H1 (cell line): ENCODE measurements around the gene ULBP1. TPM values are rescaled to one million over a fixed set of nuclear protein-coding genes. Genes with fewer than 3 reads are reported as not detected.
A peak's percentile ranks its signal among the peaks of the same experiment; 100 is the strongest.

Experiments used
- CTCF ChIA-PET: fragments of 300-600 bp; sonication (Branson Sonifier 250); formaldehyde crosslinking; loops from one replicate; lab custom pipeline; 2021; ENCODE audit not compliant: partially characterized antibody; lab: Charles Lee
- POLR2A ChIA-PET: fragments of 300-600 bp; sonication (Branson Sonifier 250); formaldehyde crosslinking; loops from one replicate; lab custom pipeline; 2021; ENCODE audit warnings: inconsistent platforms; ENCODE audit not compliant: partially characterized antibody; lab: Charles Lee
- DNase-seq, 2 experiments: peaks; one replicate each; pipeline versions ENCODE4 v3.0.0 to v3.0.0-alpha.2; 2010 to 2022; ENCODE audit warnings: low spot score in 2 of 2, low read depth in 1 of 2, mixed read lengths in 1 of 2
- FAIRE-seq: peaks from 2 replicates; lab custom pipeline; 2011; peaks lifted over from hg19 to GRCh38; lab: Jason Lieb, UNC
- H2AFZ ChIP-seq: 2 replicates; pipeline ENCODE4 v1.8.1; 2012; ENCODE audit warnings: low read length, inconsistent platforms
- H2AK5ac ChIP-seq: 2 replicates; pipeline ENCODE4 v1.6.1; 2013; ENCODE audit warnings: low read depth, low read length
- H2BK120ac ChIP-seq: replicated peaks from 2 replicates; pipeline ENCODE3; 2013; ENCODE audit warnings: low read depth, low read length, inconsistent platforms
- H2BK12ac ChIP-seq: 2 replicates; pipeline ENCODE4 v1.6.1; 2013; ENCODE audit warnings: low read depth, low read length
- H2BK15ac ChIP-seq: 2 replicates; pipeline ENCODE4 v1.6.1; 2013; ENCODE audit warnings: low read length
- H2BK20ac ChIP-seq: 2 replicates; pipeline ENCODE4 v1.6.1; 2013; ENCODE audit warnings: low read length
- H2BK5ac ChIP-seq: 2 replicates; pipeline ENCODE4 v1.6.1; 2013; ENCODE audit warnings: low read depth, low read length
- H3K14ac ChIP-seq: 2 replicates; pipeline ENCODE4 v1.6.1; 2013; ENCODE audit warnings: inconsistent platforms; ENCODE audit not compliant: insufficient read length
- H3K18ac ChIP-seq: 2 replicates; pipeline ENCODE4 v1.6.1; 2013; ENCODE audit warnings: low read length; ENCODE audit errors: extremely low read depth
- H3K23ac ChIP-seq: 2 replicates; pipeline ENCODE4 v1.6.1; 2013; ENCODE audit warnings: inconsistent platforms; ENCODE audit not compliant: insufficient read length
- H3K23me2 ChIP-seq: 2 replicates; pipeline ENCODE4 v1.6.1; 2013; ENCODE audit warnings: low read depth, low read length
- H3K27ac ChIP-seq: 2 replicates; pipeline ENCODE4 v1.6.1; 2011; ENCODE audit warnings: low read depth, low read length, inconsistent platforms
- H3K27me3 ChIP-seq, 4 experiments: replicated peaks in 1 of 4; 1 replicate in 1 of 4; 2 replicates in 3 of 4; pipeline versions ENCODE4 v1.6.1 to v1.8.1; 2011 to 2013; ENCODE audit warnings: low read length in 3 of 4, mild to moderate bottlenecking in 3 of 4, inconsistent platforms in 2 of 4, mixed read lengths in 2 of 4, moderate library complexity in 1 of 4; ENCODE audit not compliant: control insufficient read depth in 3 of 4, insufficient read depth in 3 of 4; ENCODE audit errors: extremely low read depth in 1 of 4
- H3K36me3 ChIP-seq, 4 experiments: 2 replicates each; pipeline versions ENCODE4 v1.6.1 to v1.8.1; 2011 to 2013; ENCODE audit warnings: mild to moderate bottlenecking in 4 of 4, low read length in 3 of 4, moderate library complexity in 2 of 4, control low read depth in 1 of 4, inconsistent platforms in 1 of 4; ENCODE audit not compliant: insufficient read depth in 4 of 4, control insufficient read depth in 2 of 4
- H3K4ac ChIP-seq: replicated peaks from 2 replicates; pipeline ENCODE3; 2013; ENCODE audit warnings: low read length, low read depth, mixed read lengths, inconsistent platforms; ENCODE audit not compliant: insufficient read length
- H3K4me1 ChIP-seq, 4 experiments: replicated peaks in 1 of 4; 1 replicate in 1 of 4; 2 replicates in 3 of 4; pipeline versions ENCODE4 v1.6.1 to v1.8.1; 2011 to 2013; ENCODE audit warnings: low read length in 3 of 4, inconsistent platforms in 2 of 4, mixed read lengths in 1 of 4; ENCODE audit not compliant: insufficient read depth in 4 of 4, control insufficient read depth in 3 of 4
- H3K4me2 ChIP-seq, 2 experiments: 2 replicates each; pipeline versions ENCODE4 v1.6.1 to v1.8.1; 2011 to 2013; ENCODE audit warnings: low read depth in 2 of 2, low read length in 2 of 2, control low read depth in 1 of 2, inconsistent platforms in 1 of 2, mild to moderate bottlenecking in 1 of 2; ENCODE audit not compliant: insufficient read depth in 1 of 2
- H3K4me3 ChIP-seq, 4 experiments: fragments of 200-600, 300-600 bp in 1 of 4; sonication (generic), shearing (Covaris generic), sonication (Bioruptor Twin) in 1 of 4; 2 replicates each; pipeline versions ENCODE4 v1.5.1 to v1.8.1; 2011 to 2016; ENCODE audit warnings: low read length in 4 of 4, low read depth in 3 of 4, control low read depth in 2 of 4, inconsistent platforms in 2 of 4, mild to moderate bottlenecking in 2 of 4, mixed read lengths in 1 of 4, moderate library complexity in 1 of 4; ENCODE audit not compliant: insufficient read depth in 2 of 4; ENCODE audit errors: extremely low read depth in 1 of 4
- H3K56ac ChIP-seq: replicated peaks from 2 replicates; pipeline ENCODE3; 2013; ENCODE audit warnings: low read depth, mild to moderate bottlenecking, mixed read lengths, low read length, inconsistent platforms; ENCODE audit not compliant: insufficient read length
- H3K79me1 ChIP-seq: 2 replicates; pipeline ENCODE4 v1.6.1; 2013; ENCODE audit warnings: low read depth, low read length, control low read depth
- H3K79me2 ChIP-seq, 2 experiments: 2 replicates each; pipeline versions ENCODE4 v1.6.1 to v1.8.1; 2012 to 2013; ENCODE audit warnings: low read length in 2 of 2, mild to moderate bottlenecking in 2 of 2, inconsistent platforms in 1 of 2; ENCODE audit not compliant: insufficient read depth in 2 of 2, control insufficient read depth in 1 of 2
- H3K9ac ChIP-seq, 4 experiments: replicated peaks in 1 of 4; 1 replicate in 1 of 4; 2 replicates in 3 of 4; pipeline versions ENCODE4 v1.6.1 to v1.8.1; 2011 to 2013; ENCODE audit warnings: low read depth in 3 of 4, low read length in 3 of 4, control low read depth in 2 of 4, mild to moderate bottlenecking in 2 of 4, moderate library complexity in 2 of 4, inconsistent platforms in 1 of 4; ENCODE audit errors: extremely low read depth in 1 of 4
- H3K9me3 ChIP-seq, 2 experiments: 2 replicates each; pipeline versions ENCODE4 v1.6.1 to v1.8.1; 2012 to 2013; ENCODE audit warnings: mild to moderate bottlenecking in 2 of 2, moderate library complexity in 2 of 2, control low read depth in 1 of 2, inconsistent platforms in 1 of 2, low read depth in 1 of 2, low read length in 1 of 2, mixed read lengths in 1 of 2; ENCODE audit not compliant: insufficient read depth in 2 of 2
- H4K20me1 ChIP-seq, 2 experiments: replicated peaks in 1 of 2; 2 replicates each; pipeline versions ENCODE3 to v1.8.1; 2011 to 2013; ENCODE audit warnings: inconsistent platforms in 2 of 2, low read length in 2 of 2, mild to moderate bottlenecking in 1 of 2; ENCODE audit not compliant: insufficient read depth in 2 of 2, control insufficient read depth in 1 of 2
- H4K5ac ChIP-seq: 2 replicates; pipeline ENCODE4 v1.6.1; 2013; ENCODE audit warnings: low read length, low read depth, mixed read lengths, inconsistent platforms; ENCODE audit not compliant: insufficient read length
- H4K8ac ChIP-seq: 2 replicates; pipeline ENCODE4 v1.8.0; 2013; ENCODE audit warnings: mild to moderate bottlenecking, moderate library complexity, low read length, inconsistent platforms; ENCODE audit not compliant: insufficient read depth; ENCODE audit errors: extremely low read depth
- H4K91ac ChIP-seq: replicated peaks from 2 replicates; pipeline ENCODE3; 2013; ENCODE audit warnings: low read length, mixed read lengths, inconsistent platforms; ENCODE audit not compliant: insufficient read length
- EZH2 ChIP-seq: fragments of 200-600 bp; sonication (generic); IDR thresholded peaks from 2 replicates; pipeline ENCODE4 v1.7.1; 2012; ENCODE audit warnings: low read depth, mild to moderate bottlenecking, moderate library complexity, low read length, inconsistent platforms; ENCODE audit not compliant: severe bottlenecking
- GTF2F1 ChIP-seq: IDR thresholded peaks from 2 replicates; pipeline ENCODE4 v1.6.1; 2012; ENCODE audit warnings: low read depth, low read length, improper control_type of control experiment, borderline replicate concordance
- RNF2 ChIP-seq: fragments of 200-900, 300-1000 bp; sonication (generic); IDR thresholded peaks from 2 replicates; pipeline ENCODE4 v1.7.1; 2016; ENCODE audit warnings: borderline replicate concordance, low read depth, mild to moderate bottlenecking, antibody characterized with exemption, low read length; ENCODE audit not compliant: poor library complexity, severe bottlenecking; ENCODE audit errors: missing control alignments
- SUZ12 ChIP-seq: fragments of 200-600 bp; sonication (generic); IDR thresholded peaks from 2 replicates; pipeline ENCODE4 v1.6.1; 2012; ENCODE audit warnings: mild to moderate bottlenecking, inconsistent platforms, low read length, moderate library complexity, mixed read lengths
- YY1 ChIP-seq: IDR thresholded peaks from 2 replicates; pipeline ENCODE4 v1.6.1; 2011; ENCODE audit warnings: low read depth, mild to moderate bottlenecking, low read length
- WGBS, 2 experiments: shearing (Covaris generic) in 1 of 2; methylation state at CpG; one replicate each; pipeline versions ENCODE4 v1.1.6 to v1.1.7; 2013 to 2015; ENCODE audit warnings: low lambda C conversion rate in 2 of 2, mixed read lengths in 2 of 2, inconsistent platforms in 1 of 2, low coverage in 1 of 2, missing lambda C conversion rate in 1 of 2; ENCODE audit not compliant: insufficient replicate concordance in 2 of 2, insufficient coverage in 1 of 2, insufficient read length in 1 of 2; ENCODE audit errors: extremely low coverage in 1 of 2, missing lambda C conversion rate in 1 of 2; 5-methylcytosine and 5-hydroxymethylcytosine counted together
- polyA plus RNA-seq, 7 experiments: library from polyadenylated mRNA; depleted of rRNA in 3 of 7; stranded (reverse) in 5 of 7; unstranded in 2 of 7; fragments of >200 nt in 5 of 7; fragments of 200-250 nt in 2 of 7; gene quantifications; 1 replicate in 5 of 7; 2 replicates in 1 of 7; 4 replicates in 1 of 7; pipeline versions ENCODE4 v1.2.1 to v1.2.3, GENCODE V29; 2011 to 2013; ENCODE audit warnings: missing spikeins in 2 of 7, mixed read lengths in 2 of 7
- total RNA-seq: library from RNA; stranded (reverse); fragmentation: NEBNext Ultra II Directional; extraction: Animal tissue kit (Norgen Biotek cat#: 25700); gene quantifications from 2 replicates; pipeline ENCODE4 v1.2.1, GENCODE V29; 2021

ULBP1 gene
- total and polyA plus RNA-seq, 2 of the 8 experiments (the other 6 are each of a cell fraction or from before 2014, with no cell fraction given) = 0.32 to 0.60 TPM

DNA sequence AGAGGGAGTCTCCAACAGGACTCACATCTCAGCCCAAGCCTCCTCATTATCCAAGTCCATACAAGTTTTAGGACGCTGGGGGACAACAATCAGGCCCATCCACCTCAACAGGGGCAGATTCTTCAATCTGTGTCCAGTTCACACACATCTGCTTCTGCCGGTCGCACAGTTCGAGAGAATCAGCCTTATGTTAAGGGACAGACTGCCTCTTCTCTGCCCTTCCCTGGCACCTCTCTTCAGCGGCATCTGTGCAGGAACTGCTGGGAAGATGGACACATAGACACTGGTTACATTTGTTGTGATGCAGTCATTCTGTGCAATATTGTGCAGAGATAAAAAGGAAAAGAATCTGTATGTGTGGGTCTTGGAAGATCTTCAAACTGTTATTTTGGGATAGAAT is 21.0 kb downstream of the ULBP1 start:
- Histone ChIP-seq H3K27ac (no peak overlapping the region), H3K4me3 (no peak overlapping the region), H2BK5ac (no peak overlapping the region), H4K20me1 (peaks cover 5 to 15% of the 10 kb centered on the region in 2 experiments), H3K79me1 (no peaks in the 10 kb centered on the region), H3K9me3 (no peaks in the 10 kb centered on the region; a peak in 1 of 4 replicates), H2BK12ac (0 out of 2 replicates have a peak overlapping the region, but pooled peaks have one; percentile 12), H2BK15ac (peak overlapping the region; percentile 65; the same call in 1 of the 2 replicates), H3K23me2 (no peaks in the 10 kb centered on the region; the same call in 1 of the 2 replicates), H3K36me3 (no peaks in the 10 kb centered on the region), H3K4me2 (no peak overlapping the region), H2BK120ac (no peak overlapping the region), H4K91ac (no peak overlapping the region), H2AK5ac (peak overlapping the region; percentile 30; the same call in 1 of the 2 replicates), H3K4ac (no peak overlapping the region), H3K14ac (no peak overlapping the region), H3K27me3 (peaks cover 66 to 86% (median 80%) of the 10 kb centered on the region in 4 experiments), H2AFZ (no peak overlapping the region), H3K4me1 (peaks cover 0 to 8% (median 7%) of the 10 kb centered on the region in 4 experiments; a peak in 6 of 7 replicates), H4K8ac (no peak overlapping the region), H4K5ac (no peak overlapping the region), H3K56ac (no peak overlapping the region), H2BK20ac (peak overlapping the region; percentile 13; the same call in 1 of the 2 replicates), H3K18ac (no peak overlapping the region), H3K9ac (no peak overlapping the region), H3K23ac (no peak overlapping the region), H3K79me2 (no peaks in the 10 kb centered on the region)
- FAIRE-seq (no peak), DNase-seq (no peak)
- 59% methylated on average over 5 of the region's 5 CpGs; no CpG with 5 or more reads in 1 of the 2 experiments for WGBS, 2 experiments
- ChIA-PET POLR2A (no interaction called here), CTCF (no interaction called here)
- no peak for TF ChIP-seq YY1
- peak; percentile 19 for TF ChIP-seq RNF2
- TF ChIP-seq GTF2F1 = no peak
- peak; percentile 49 for TF ChIP-seq EZH2
- peak; percentile 53; the same call in 1 of the 2 replicates for TF ChIP-seq SUZ12
